HL-60 (cell line): ENCODE results near the gene APBB2.

Experiments used
- DNase-seq, 2 experiments: peaks; one replicate each; pipeline ENCODE4 v3.0.0-alpha.2; 2010 to 2020; ENCODE audit warnings: low read depth in 1 of 2, low spot score in 1 of 2
- H3K27ac ChIP-seq: fragments of 250-450 bp; sonication (Bioruptor Pico); replicated peaks from 2 replicates; pipeline ENCODE4 v1.5.1; 2020; ENCODE audit warnings: mild to moderate bottlenecking, moderate library complexity
- H3K27me3 ChIP-seq: fragments of 250-450 bp; sonication (Bioruptor Pico); 2 replicates; pipeline ENCODE4 v1.5.1; 2021; ENCODE audit warnings: mild to moderate bottlenecking, moderate library complexity; ENCODE audit not compliant: insufficient read depth, poor library complexity, severe bottlenecking
- H3K4me3 ChIP-seq: replicated peaks from 2 replicates; pipeline ENCODE4 v1.5.1; 2011; ENCODE audit warnings: mild to moderate bottlenecking, control low read depth, low read length; ENCODE audit not compliant: insufficient read depth
- GABPA ChIP-seq: IDR thresholded peaks from 2 replicates; pipeline ENCODE4 v1.6.1; 2012; ENCODE audit warnings: low read depth
- POLR2AphosphoS5 ChIP-seq: IDR thresholded peaks from 2 replicates; pipeline ENCODE4 v1.6.1; 2012; ENCODE audit warnings: low read depth
- SPI1 ChIP-seq: IDR thresholded peaks from 2 replicates; pipeline ENCODE4 v1.6.1; 2012; ENCODE audit warnings: low read depth, mild to moderate bottlenecking, borderline replicate concordance
- TF ChIP-seq, protein P1 (sequence below): IDR thresholded peaks from 2 replicates; pipeline ENCODE4 v1.6.1; 2012; ENCODE audit warnings: low read depth; ENCODE audit not compliant: insufficient replicate concordance
- TF ChIP-seq, protein P2 (sequence below): IDR thresholded peaks from one replicate; pipeline ENCODE4 v1.5.1; 2011; ENCODE audit warnings: low read length, control low read depth, inconsistent platforms; ENCODE audit not compliant: insufficient read depth

APBB2 gene

GRCh38 chr4:41218703-41219102 is 4.4 kb upstream of the APBB2 start:
- H3K4me3 ChIP-seq, result no peak overlapping the region
- H3K27me3 ChIP-seq, result peaks cover 31% of the 10 kb centered on the region
- no peak overlapping the region for H3K27ac ChIP-seq
- DNase-seq, result no peak
- TF ChIP-seq, protein P1, sequence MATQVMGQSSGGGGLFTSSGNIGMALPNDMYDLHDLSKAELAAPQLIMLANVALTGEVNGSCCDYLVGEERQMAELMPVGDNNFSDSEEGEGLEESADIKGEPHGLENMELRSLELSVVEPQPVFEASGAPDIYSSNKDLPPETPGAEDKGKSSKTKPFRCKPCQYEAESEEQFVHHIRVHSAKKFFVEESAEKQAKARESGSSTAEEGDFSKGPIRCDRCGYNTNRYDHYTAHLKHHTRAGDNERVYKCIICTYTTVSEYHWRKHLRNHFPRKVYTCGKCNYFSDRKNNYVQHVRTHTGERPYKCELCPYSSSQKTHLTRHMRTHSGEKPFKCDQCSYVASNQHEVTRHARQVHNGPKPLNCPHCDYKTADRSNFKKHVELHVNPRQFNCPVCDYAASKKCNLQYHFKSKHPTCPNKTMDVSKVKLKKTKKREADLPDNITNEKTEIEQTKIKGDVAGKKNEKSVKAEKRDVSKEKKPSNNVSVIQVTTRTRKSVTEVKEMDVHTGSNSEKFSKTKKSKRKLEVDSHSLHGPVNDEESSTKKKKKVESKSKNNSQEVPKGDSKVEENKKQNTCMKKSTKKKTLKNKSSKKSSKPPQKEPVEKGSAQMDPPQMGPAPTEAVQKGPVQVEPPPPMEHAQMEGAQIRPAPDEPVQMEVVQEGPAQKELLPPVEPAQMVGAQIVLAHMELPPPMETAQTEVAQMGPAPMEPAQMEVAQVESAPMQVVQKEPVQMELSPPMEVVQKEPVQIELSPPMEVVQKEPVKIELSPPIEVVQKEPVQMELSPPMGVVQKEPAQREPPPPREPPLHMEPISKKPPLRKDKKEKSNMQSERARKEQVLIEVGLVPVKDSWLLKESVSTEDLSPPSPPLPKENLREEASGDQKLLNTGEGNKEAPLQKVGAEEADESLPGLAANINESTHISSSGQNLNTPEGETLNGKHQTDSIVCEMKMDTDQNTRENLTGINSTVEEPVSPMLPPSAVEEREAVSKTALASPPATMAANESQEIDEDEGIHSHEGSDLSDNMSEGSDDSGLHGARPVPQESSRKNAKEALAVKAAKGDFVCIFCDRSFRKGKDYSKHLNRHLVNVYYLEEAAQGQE, result no peak
- TF ChIP-seq, protein P2, sequence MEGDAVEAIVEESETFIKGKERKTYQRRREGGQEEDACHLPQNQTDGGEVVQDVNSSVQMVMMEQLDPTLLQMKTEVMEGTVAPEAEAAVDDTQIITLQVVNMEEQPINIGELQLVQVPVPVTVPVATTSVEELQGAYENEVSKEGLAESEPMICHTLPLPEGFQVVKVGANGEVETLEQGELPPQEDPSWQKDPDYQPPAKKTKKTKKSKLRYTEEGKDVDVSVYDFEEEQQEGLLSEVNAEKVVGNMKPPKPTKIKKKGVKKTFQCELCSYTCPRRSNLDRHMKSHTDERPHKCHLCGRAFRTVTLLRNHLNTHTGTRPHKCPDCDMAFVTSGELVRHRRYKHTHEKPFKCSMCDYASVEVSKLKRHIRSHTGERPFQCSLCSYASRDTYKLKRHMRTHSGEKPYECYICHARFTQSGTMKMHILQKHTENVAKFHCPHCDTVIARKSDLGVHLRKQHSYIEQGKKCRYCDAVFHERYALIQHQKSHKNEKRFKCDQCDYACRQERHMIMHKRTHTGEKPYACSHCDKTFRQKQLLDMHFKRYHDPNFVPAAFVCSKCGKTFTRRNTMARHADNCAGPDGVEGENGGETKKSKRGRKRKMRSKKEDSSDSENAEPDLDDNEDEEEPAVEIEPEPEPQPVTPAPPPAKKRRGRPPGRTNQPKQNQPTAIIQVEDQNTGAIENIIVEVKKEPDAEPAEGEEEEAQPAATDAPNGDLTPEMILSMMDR, result no peak
- TF ChIP-seq POLR2AphosphoS5, result no peak
- TF ChIP-seq GABPA, result no peak
- TF ChIP-seq SPI1, result no peak

DNA sequence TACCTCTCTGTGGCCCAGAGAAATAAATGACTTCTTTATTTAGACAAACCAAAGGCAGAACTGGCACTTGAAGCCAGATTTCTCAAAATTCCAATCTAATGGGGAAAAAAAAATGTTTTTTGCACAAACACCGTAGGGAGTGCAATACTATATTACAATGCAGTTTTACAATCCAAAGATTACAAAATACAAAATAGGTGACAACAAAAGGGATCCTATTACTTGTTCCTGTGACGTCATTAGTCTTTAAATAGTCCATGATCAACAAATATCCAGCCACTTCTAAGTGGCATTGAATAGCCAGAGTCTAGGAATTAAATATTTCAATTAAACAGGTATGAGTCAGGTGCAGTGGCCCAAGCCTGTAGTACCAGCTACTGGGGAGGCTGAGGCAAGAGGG is 3.0 kb upstream of the APBB2 start:
- H3K4me3 ChIP-seq, result no peak overlapping the region
- peaks cover 44% of the 10 kb centered on the region for H3K27me3 ChIP-seq
- TF ChIP-seq, protein P2, result no peak
- TF ChIP-seq SPI1 (no peak), POLR2AphosphoS5 (no peak), GABPA (no peak)
- TF ChIP-seq, protein P1, result no peak
- no peak for DNase-seq
- no peak overlapping the region for H3K27ac ChIP-seq

DNA sequence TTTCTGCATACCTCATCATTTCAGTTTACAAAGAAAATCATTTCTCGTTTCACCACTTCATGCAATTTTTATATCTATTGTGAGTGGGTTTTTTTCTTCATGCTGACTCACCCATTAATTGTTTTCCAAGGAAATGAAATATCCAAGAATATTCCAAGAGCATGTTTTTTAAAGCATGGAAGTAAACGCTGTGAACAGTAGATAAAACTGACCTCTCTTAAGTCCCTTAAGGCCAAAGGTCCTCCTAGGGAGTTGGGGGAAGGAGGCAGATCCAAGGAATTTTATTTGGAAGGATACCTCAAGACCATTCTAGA is 2.6 kb upstream of the APBB2 start:
- DNase-seq, result no peak
- Histone ChIP-seq H3K4me3 (no peak overlapping the region), H3K27ac (no peak overlapping the region), H3K27me3 (peaks cover 45% of the 10 kb centered on the region)
- TF ChIP-seq GABPA (no peak), POLR2AphosphoS5 (no peak)
- TF ChIP-seq, protein P1, result no peak
- TF ChIP-seq, protein P2, result no peak
